Activated CD4-positive, alpha-beta T cell treated with anti-CD3 and anti-CD28 coated beads, Interleukin-2, amount 50 U/mL, for 4 hours (primary cell): ENCODE measurements around the gene FER.
"Not testable (repeated sequence)": the region's sequence is repeated elsewhere in the genome, so short reads cannot be mapped to it uniquely, and the experiment has no call there.

ENCODE experiments used
- DNase-seq, 2 experiments: peaks; one replicate each; pipeline ENCODE4 v3.0.0-alpha.2; 2020

FER gene

GRCh38 chr5:108898707-108899106, 151.0 kb downstream of the FER start:
- no peak for DNase-seq

- DNase-seq = not testable (repeated sequence)
Measured at GRCh38 chr5:108899244-108899643, 151.5 kb downstream of the FER start.

- no peak for DNase-seq
Measured at GRCh38 chr5:108900668-108901067, 153.0 kb downstream of the FER start.

GRCh38 chr5:108905805-108906204, 158.1 kb downstream of the FER start:
- DNase-seq = no peak

GRCh38 chr5:108910627-108911026, 162.9 kb downstream of the FER start:
- no peak for DNase-seq

GRCh38 chr5:108911055-108911454, 163.4 kb downstream of the FER start:
- DNase-seq = no peak

- no peak for DNase-seq
Measured at GRCh38 chr5:108917596-108917995, 169.9 kb downstream of the FER start.

- no peak for DNase-seq
Measured at GRCh38 chr5:108919591-108920326, 172.1 kb downstream of the FER start.

- DNase-seq = no peak
Measured at GRCh38 chr5:108924457-108924961, 176.8 kb downstream of the FER start.

GRCh38 chr5:108925073-108925472, 177.4 kb downstream of the FER start:
- DNase-seq = no peak

- no peak for DNase-seq
Measured at GRCh38 chr5:108930107-108930506, 182.4 kb downstream of the FER start.

GRCh38 chr5:108935611-108936010, 187.9 kb downstream of the FER start:
- DNase-seq = no peak

GRCh38 chr5:108937221-108937620, 189.5 kb downstream of the FER start:
- no peak for DNase-seq

- no peak for DNase-seq
Measured at GRCh38 chr5:108940506-108940905, 192.8 kb downstream of the FER start.

GRCh38 chr5:108941746-108942145, 194.0 kb downstream of the FER start:
- DNase-seq = no peak

GRCh38 chr5:108942701-108943100, 195.0 kb downstream of the FER start:
- no peak for DNase-seq

- DNase-seq = no peak
Measured at GRCh38 chr5:108945094-108945493, 197.4 kb downstream of the FER start.

GRCh38 chr5:108946008-108946407, 198.3 kb downstream of the FER start:
- DNase-seq = no peak

GRCh38 chr5:108947164-108947563, 199.5 kb downstream of the FER start:
- no peak for DNase-seq

GRCh38 chr5:108950276-108950675, 202.6 kb downstream of the FER start:
- no peak for DNase-seq

GRCh38 chr5:108953940-108954339, 206.2 kb downstream of the FER start:
- no peak for DNase-seq

GRCh38 chr5:108957333-108957732, 209.6 kb downstream of the FER start:
- no peak for DNase-seq

- no peak for DNase-seq
Measured at GRCh38 chr5:108966910-108967309, 219.2 kb downstream of the FER start.

- DNase-seq = no peak
Measured at GRCh38 chr5:108974594-108974993, 226.9 kb downstream of the FER start.

- DNase-seq = no peak
Measured at GRCh38 chr5:108975697-108976096, 228.0 kb downstream of the FER start.
